Activated CD4-positive, alpha-beta T cell treated with anti-CD3 and anti-CD28 coated beads, Interleukin-2, amount 50 U/mL, for 1 hour (primary cell): Measurements from ENCODE around the gene POLR3K.

Experiments used
- DNase-seq: peaks from one replicate; pipeline ENCODE4 v3.0.0-alpha.2; 2020

The POLR3K gene

DNA sequence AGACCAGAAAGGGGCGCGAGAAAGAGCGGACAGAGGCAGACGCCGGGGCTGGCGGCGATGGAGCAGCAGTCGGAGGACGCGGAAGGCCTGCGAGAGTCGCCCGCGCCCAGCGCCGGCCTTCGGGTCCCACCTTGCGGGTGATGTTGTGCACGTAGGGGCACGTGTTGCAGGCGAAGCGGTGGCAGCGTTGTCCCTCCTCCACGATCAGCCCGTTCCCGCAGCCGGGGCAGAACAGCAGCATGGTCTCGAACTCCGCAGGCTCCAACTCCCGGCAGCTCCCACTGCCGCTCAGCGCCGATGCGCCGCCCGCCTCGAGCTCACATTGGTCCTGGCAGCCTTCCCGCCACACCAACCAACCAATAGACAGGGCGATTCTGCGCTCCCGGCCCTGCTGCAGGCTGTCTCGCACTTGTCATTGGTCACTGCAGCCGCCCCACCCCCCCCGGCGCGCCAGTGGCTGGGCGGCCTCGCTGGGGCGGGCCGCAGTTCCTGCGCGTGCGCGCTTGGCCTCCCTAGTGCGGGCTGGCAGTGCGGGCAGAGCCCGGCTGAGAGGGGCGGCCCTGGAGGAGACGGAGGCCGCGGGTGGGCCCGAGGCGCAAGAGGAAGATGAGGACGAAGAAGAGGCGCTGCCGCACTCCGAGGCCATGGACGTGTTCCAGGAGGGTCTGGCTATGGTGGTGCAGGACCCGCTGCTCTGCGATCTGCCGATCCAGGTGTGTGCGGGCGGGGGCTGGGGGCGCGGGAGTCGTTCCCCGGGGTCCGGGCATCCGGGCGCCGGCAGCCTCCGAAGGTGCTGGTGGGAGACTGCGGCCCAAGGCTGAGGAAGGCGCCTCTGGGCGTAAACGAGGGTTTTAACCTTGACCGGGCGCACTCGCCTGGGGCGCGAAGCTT is at the start of gene POLR3K, which contains the start of gene SNRNP25:
Gene POLR3K, minus strand, starts transcription at position 263 of the 891 bp plus-strand sequence. Its CDS starts 22 bp downstream, at position 241.
Gene SNRNP25, plus strand, starts transcription at position 483 of the 891 bp plus-strand sequence. Its CDS starts 189 bp downstream, at position 672.
- peak; percentile 98 for DNase-seq

DNA sequence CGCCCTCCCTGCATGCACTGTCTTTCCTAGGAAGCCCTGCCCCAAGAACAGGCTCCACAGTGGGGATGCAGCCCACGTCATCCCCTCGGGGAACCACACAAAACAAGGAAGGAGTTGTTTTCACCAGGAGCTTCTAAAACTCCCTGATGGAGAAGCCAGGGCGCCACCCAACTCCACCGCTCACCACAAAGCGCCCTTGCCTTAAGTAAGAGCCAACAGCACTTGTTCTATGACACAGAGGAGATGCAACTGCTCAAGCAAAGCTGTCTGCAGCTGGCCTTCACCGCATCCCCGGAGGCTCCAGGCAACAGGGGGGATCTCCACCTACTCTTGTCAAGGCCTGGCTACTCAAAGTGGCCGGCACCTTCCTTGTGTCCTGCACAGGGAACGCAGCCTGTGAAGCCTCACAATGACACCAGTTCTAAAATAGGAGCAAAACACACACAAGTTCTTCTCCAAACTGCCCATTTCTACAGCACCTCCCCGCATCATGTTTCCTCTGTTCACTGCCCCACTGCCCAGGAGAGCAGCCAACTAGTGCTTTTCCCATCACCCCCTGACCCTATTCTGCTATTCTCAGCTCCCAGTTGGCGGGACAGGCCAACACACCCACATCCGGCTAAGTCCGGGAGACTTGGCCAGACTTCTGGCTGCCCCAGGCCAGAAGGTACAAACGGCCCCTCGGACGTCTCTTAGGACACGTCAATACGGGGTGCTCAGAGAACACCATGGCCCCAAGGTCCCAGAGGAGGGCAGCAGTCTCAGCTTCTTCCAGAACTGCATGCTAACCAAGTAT is 48.9 kb upstream of the POLR3K start:
- DNase-seq: no peak

DNA sequence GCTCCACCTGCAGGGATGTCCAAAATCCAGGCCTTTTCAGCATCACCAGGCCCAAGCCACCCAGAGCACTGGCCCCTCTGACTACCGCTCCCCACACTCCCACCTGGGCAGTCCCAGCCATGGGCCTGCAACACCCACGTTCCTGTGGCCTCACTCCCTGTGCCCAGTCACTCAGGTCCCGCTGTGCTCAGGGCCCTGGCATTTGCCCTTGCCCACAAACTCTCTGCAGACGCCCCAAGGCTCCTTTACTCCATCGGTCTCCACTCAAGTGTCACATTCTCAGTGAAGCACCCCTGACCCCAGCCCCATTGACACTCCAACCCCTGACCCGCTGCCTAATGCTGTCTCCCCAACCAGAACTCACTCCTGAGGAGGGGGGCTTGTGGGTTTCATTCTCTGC is 48.2 kb upstream of the POLR3K start:
- DNase-seq: no peak

DNA sequence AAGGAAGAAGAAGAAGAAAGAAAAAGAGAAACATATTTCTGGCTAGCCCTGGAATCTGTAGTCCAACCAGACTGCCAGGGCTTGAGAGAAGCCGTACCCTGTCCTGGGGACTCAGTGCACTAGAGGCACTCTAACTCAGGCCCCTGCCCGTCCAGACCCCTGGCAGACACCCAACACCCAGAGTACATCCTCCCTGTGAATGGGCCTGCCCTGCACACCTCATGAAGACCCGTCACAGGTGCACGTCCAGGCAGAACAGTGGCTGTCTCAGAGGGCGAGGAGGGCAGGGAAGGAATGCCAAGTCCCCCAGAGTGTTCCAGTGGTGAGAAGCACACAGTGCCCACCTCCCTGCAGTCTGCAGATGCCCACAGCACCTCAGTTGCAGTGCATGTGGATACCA is 47.6 kb upstream of the POLR3K start:
- no peak for DNase-seq

DNA sequence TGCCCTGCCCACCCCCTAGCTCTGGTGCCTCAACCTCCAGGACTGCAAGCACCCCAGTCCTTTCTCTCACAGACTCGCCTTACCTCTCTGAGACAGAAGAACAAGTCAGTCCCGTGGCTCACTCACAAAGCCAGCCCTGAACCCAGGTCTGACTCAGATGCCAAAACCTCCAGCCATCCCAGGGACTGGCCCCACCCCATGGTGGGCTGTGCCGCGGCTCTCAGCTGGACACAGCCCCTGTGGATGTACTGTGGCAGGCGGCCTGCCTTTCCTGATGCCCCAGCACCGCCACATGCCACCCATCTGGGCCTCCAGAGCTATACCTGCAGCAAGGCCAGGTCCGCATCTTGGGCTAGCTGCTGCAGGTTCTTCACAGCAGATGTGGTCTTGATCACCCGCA is 44.4 kb upstream of the POLR3K start:
- no peak for DNase-seq

DNA sequence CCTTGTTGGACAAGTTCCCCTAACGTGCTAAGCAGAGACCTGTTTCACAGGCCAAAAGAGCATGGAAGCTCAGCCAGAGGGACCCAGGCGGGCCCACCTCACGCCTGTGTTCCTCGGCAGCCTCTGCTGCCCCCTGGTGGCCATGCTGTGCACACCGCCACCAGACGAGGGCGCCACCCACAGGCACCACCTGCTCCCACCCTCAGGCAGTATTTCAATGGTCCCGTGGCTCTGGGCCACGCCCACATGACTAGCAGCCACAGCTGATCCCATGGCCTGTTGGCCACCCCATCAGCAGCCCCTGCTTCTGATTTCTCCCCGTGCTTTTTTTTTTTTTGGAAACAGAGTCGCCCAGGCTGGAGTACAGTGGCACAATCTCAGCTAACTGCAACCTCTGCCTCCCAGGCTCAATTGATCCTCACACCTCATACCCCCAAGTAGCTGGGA is 43.5 kb upstream of the POLR3K start:
- DNase-seq: peak; percentile 88

DNA sequence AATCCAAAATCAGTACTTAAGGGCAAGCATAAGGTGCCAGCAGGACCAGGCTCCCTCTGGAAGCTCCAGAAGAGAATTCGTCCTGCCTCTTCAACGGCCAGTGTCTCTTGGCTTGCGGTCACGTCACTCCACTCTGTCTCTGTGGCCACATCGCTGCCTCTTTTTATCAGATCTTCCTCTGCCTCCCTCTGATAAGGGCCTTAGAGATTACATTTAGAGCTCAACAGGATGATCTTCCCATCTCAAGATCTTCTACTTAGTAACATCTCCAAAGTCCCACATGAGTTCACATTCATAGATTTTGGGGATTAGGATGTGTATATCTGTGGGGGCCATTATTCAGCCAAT is 41.5 kb upstream of the POLR3K start:
- DNase-seq: no peak

DNA sequence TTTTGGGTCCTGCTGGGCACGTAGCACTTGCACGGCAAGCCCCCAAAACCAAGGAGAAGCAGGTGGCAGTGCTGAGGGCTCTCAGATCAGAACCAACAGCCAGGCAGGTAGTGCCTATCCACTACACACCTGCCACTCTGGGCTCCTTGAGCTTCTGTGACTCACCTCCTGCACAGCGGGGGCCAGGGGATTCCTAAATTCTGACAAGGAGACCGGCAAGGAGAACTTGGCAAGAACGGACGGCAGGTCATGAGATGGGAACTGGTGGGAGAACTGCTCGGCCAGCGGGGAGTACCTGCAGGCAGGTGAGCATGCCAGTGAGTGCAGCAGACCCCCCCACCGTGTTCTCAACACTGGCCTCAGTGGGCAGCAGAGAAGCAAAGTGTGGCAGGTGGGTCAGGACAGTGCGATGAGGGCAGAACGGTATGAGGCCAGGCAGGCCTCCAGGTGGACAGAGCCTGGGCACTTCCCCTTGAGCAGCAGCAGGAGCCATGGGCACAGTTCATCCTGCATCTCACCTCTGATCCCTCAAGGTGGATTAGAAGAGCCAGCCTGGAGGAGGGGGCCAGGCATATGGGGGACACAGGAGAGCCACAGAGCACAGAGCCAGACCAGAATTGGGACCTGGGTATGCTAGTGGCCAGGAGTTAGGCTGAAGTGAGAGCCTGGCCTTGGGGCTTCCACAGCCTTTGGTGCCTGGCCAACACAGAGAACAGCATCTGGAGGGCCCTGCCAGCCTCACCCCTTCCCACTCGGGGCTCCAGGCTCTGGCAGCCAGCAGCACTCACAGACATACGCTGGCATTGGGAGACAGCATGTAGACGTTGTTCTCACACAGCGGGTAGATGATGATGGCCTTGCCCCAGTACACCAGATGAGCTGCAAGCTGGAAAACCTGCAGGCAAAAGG is 39.3 kb upstream of the POLR3K start:
- no peak for DNase-seq

DNA sequence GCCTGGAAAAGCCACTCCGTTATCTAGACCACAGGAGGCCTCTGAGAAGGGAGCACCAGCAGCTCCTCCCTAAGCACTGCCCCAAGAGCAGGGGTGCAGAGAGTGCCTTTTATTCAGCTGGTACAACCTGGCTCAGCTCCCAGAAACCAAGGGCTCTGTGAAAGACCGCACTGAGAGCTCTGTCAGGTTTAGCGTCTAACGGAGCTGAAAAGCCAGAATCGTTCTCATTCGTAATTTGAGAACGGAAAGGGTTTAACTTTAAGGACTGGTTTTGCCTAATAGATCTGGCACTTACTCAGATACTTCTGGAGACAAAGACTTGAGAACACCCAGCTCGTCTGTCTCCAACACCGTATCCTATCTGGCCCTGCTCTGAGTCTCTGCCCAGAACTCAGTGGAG is 38.1 kb upstream of the POLR3K start:
- no peak for DNase-seq

DNA sequence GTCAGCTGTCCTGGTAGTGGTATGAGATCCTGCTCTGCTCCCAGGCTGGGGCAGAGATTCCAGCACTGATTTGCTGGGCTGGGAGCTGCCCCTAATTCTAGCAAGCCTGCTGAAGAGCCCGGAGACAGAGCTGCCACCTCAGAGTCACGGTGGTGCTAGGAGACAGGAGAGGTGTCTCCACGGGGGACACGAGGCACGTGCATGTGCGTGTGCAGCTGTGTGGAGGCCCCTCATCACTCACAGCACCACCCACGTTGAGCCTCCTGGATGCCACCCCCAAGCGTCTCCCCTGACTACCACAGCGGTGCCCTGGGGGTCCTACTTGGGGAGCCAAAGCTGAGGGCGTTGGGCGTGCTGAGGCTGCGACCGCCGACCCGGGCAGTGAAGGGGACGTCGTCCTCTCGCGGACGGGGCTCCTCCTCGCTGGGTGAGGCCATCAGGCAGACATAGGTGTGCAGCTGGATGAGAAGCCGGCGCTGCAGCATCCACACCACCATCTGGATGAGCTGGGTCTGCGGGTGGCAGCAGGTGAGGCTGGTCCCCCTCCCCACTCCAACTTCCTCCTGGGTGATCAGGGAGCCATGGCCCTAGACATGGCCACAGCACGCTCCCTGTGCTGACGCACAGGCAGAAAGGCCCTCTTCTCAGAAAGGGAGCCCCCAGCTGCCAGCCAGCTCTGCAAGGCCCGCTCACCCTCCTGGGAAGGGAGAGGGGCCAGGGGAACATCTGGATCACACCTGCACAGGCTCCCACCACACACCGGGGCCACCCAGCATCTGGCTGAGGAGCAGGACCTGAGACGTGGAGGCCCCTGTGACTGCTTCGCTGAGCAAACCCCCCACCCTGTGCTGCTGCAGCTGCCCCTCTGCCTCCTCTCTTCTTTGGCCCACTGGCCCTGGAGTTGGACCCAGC is 36.2 kb upstream of the POLR3K start:
- DNase-seq: no peak

DNA sequence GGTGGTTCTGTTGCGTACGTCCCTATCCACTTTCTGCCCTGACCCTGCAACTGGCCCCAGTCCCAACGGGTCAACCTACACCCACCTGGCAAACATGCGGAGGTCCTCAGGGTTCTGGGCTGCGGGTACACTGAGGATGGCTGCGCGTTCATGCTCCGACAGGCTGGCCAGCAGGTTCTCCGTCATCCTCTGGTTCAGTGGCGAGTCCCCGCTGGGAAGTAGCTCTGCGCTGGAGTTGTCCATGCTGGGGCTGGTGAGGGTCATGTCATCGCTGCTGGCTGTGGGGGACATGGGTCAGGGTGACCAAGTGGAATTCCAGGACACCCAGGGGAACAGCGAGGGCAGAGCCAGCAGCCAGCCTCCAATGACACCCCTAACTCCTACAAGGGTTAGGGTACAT is 35.2 kb upstream of the POLR3K start:
- no peak for DNase-seq

DNA sequence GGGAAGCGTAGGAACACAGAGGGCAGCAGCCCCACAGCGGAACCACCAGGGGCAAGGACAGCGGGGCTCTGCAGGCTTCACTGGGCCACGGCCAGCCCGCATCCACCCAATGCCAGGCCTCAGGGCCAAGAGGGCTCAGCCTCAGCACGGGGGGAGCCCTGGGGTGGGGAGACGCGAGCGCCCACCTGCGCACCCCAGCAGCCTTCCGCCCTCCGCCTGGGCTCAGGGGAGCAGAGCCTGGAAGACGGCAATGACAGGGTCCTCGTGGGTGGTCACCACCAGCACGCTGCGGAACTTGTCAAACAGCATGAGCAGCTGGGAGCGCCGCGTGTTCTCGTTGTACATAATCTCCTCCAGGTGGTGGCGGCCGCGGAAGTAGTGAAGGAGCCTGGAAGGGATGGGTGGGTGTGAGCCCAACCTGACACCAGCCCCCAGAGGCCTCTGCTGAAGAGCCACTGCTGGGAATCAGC is 33.1 kb upstream of the POLR3K start:
- no peak for DNase-seq

DNA sequence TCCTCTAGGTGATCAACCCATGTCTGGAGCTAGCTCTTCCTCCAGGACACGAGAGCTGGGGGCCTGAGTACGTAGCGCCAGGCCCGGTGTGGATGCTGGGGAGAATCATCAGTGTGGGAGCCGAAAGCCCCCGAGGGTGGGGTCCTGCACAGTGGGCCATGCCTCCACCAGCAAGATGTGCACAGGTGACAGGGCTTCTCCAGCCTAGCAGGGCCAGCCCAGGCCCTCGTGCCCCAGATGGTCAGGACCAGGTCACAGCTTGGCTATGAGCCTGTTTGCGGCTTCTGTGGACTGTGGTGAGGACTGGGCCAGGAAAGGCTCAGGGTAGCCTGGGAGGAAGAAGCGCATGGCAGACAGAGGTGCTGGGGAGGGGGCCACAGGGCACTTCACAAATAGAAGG is 32.5 kb upstream of the POLR3K start:
- no peak for DNase-seq

DNA sequence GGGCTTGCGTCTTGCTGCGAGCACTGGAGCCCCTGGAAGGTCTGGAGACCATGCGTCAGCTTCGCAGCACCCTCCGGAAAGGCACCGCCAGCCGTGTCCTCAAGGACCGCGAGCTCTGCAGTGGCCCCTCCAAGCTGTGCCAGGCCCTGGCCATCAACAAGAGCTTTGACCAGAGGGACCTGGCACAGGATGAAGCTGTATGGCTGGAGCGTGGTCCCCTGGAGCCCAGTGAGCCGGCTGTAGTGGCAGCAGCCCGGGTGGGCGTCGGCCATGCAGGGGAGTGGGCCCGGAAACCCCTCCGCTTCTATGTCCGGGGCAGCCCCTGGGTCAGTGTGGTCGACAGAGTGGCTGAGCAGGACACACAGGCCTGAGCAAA is 32.0 kb upstream of the POLR3K start:
- DNase-seq: no peak

DNA sequence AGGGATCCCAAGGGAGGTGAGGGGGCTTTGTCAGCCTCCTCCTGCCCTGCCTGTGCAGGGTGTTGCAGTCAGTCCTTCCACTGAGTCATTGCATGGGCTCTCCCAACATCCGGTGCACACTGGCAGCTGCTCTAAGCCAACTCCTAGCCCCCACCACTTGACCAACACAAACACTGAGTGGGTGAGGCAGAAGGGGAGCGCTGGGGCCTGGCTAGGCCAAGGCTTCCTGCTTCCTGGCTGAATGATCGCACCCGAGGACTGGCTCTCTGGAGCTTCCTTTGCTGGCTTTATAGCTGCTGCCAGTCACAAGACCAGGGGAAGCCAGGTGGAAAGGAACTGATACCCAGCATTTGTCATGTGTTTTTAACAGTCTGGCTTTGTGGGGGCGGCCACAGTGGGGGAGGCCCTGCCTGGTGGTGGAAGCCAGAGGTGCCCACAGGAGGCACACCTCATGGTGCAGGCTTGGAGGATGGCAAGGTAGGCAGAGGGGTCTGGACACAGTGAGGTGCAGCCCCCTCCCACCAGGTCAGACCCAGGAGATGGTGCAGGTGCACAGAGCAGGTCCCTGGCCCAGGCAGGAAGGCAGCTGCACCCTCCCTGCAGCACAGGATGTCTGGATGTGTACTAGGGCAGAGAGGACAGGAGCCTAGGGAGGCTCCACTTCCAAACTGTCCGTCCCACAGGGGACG is 31.5 kb upstream of the POLR3K start:
- no peak for DNase-seq

DNA sequence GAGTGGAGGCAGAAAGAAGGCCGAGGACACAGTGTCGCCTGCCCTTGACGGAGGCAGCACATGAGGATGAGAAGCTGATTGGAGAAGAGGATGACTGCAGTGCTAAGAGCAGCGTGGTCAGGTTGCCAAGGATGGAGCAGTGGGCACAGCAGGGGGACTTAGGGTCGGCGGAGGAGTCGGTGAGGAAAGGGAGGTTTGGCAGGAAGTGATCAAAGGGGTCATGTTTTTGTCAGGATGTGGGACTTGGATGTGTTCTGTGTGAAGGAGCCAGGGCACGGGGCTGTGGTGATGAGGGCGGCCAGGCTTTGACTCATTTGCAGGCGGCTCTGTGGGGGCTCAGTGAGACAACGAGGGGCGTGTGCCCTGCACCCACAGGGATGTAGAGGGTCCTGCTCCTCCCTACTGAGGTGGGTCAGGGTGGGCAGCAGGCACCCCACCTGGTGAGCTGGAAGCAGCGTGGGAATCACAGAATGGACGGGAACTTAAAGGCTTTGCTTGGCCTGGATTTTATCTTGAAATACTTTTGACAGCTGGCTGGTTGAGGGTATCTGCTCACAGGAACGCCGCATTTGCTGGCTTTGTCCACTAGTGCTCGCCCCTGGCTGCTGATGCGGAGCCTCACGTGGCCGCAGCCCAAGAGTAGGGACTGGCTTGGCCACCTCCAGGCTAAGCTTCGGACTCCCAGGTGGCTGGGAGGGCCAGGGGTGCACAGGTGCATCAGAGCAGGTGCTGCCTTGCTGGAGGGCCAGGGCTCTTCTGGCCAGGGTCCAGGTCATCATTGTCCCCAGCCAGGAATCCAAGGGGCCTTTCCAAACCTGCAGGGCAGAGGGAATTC is 30.6 kb upstream of the POLR3K start:
- no peak for DNase-seq

DNA sequence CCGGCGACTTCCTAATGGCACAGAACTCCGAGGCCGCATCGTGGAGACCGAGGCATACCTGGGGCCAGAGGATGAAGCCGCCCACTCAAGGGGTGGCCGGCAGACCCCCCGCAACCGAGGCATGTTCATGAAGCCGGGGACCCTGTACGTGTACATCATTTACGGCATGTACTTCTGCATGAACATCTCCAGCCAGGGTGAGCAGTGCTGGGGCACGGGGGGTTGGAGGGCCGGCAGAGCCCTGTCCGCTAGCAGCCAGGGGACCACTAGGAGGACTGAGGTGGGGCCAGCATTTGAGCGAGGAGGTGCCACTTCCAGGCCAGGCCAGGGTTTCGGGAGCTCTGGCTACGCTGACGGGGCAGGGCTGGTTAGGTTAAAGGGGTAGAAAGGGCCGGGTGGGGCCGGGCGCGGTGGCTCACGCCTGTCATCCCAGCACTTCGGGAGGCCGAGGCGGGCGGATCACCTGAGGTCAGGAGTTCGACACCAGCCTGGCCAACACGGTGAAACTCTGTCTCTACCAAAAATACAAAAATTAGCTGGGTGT is 29.7 kb upstream of the POLR3K start:
- DNase-seq: no peak

DNA sequence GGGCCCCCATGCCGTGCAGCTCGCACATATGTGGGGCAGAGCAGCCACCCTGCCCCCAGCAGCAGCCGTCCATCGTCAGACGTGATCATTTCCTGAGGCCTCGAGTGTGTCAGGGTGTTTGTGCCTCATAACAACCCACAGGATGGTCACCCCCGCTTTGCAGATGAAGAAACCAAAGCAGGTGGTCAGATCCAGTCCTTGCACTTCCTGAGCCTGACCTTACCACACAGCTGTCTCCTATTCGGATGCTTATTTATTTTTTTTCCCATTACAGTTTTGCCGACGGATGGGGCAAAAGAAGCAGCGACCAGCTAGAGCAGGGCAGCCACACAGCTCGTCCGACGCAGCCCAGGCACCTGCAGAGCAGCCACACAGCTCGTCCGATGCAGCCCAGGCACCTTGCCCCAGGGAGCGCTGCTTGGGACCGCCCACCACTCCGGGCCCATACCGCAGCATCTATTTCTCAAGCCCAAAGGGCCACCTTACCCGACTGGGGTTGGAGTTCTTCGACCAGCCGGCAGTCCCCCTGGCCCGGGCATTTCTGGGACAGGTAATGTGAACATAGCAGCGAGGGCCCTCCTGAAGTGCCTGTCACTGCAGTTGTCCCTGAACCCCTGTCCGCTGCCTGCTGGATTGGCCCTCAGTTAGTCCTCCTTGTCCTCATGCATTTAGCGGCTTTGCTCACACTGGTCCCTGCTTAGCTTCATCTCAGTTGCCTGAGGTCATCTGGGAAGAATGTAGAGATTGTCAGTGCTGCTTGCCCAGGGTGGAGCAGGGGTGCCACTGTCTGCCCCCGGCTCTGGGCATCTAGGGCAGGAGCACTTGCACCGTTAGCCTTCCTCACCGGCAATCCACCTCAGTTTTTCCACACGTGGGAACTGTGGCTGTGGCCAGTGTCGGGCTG is 26.0 kb upstream of the POLR3K start:
- DNase-seq: no peak
